IPS-NIHi7 (cell line): Measurements from ENCODE around the gene ITPR3.

Experiments
- DNase-seq: peaks from one replicate; pipeline ENCODE4 v3.0.0; 2012; ENCODE audit warnings: mixed read lengths; ENCODE audit errors: extremely low spot score

Gene ITPR3

GRCh38 chr6:33638556-33638955 is 17.4 kb downstream of the ITPR3 start:
- no peak for DNase-seq

DNA sequence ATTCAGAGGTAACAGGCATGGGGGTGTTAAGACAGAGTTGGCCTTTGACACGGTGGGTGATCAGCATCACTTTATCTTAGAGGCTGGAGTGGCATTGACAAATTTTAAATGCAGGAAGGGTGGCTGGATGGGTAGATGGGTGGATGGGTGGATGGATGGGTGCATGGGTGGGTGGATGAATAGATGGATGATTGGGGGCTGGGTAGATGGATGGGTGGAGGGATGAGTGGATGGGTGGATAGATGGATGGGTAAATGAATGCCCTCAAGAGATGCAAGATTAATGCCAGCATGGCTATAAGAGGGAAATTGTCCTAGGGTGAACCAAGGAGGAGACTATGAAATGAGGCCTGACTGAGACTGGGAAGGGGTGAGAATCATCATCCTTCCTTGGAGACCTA is 18.4 kb downstream of the ITPR3 start:
- DNase-seq = no peak

DNA sequence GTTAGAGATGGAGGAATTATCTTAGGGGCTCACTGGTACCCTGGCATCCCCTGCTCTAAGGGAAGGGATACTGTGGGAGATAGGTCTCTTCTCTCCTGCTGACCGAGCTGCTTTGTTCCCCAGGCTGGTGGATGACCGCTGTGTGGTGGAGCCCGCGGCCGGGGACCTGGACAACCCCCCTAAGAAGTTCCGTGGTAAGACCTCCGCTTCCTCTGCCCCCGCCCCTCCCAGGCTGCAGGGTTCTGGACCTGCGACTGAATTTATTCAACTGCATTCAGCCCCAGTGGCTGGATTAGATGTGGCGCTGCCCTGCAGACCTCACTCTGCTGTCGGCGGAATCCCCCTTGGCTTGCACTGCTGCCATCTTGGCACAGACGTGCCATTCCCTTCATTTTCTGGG is 19.2 kb downstream of the ITPR3 start:
- no peak for DNase-seq

- no peak for DNase-seq
Observed at GRCh38 chr6:33641144-33641543, 20.0 kb downstream of the ITPR3 start.

- DNase-seq = no peak
Observed at GRCh38 chr6:33641602-33642001, 20.5 kb downstream of the ITPR3 start.

DNA sequence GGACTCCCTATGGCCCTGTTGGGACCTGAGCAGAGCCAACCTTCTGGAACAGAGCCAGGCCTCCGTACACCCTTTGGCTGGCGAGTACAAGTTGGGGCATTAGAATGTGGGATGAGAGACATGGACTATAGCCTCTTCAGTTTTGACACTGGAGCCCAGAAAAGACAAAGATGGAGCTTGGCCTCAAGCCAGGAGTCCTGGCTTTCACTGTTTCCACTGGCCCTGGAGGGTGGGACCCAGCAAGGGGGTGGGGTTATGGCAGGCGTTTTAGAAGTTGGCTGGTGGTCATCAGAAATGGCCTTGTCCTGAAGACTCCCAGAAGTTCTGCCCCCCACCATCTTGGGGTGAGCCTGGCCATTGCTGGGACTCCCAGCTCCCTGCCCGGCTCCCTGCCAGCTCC is 21.8 kb downstream of the ITPR3 start:
- no peak for DNase-seq

GRCh38 chr6:33651403-33651802 is 30.3 kb downstream of the ITPR3 start:
- no peak for DNase-seq

GRCh38 chr6:33652002-33652401 is 30.9 kb downstream of the ITPR3 start:
- no peak for DNase-seq

GRCh38 chr6:33654831-33655554 is 33.9 kb downstream of the ITPR3 start:
- DNase-seq = no peak

- DNase-seq = peak; percentile 38
Observed at GRCh38 chr6:33656844-33657243, 35.7 kb downstream of the ITPR3 start.

GRCh38 chr6:33658982-33659689 is 38.0 kb downstream of the ITPR3 start:
- no peak for DNase-seq

DNA sequence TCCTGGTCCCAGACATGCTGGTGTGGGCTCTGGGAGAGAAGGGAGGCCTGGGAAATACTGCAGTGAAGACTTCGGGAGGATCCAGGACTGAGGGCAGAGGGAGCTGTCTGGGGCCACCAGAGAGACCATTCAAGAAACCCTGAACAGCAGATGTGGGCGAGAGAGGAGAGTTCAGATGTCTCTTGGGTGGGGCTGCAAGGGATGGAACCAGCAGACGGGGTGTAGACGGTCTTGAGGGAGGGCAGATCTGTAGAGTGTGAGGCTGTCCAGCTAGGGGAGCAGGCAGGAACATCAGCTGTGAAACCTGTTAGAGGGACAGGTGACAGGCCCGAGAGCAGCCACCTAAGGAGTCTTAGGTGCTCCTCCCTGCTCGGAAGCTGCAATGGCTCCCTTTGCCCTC is 38.9 kb downstream of the ITPR3 start:
- no peak for DNase-seq

DNA sequence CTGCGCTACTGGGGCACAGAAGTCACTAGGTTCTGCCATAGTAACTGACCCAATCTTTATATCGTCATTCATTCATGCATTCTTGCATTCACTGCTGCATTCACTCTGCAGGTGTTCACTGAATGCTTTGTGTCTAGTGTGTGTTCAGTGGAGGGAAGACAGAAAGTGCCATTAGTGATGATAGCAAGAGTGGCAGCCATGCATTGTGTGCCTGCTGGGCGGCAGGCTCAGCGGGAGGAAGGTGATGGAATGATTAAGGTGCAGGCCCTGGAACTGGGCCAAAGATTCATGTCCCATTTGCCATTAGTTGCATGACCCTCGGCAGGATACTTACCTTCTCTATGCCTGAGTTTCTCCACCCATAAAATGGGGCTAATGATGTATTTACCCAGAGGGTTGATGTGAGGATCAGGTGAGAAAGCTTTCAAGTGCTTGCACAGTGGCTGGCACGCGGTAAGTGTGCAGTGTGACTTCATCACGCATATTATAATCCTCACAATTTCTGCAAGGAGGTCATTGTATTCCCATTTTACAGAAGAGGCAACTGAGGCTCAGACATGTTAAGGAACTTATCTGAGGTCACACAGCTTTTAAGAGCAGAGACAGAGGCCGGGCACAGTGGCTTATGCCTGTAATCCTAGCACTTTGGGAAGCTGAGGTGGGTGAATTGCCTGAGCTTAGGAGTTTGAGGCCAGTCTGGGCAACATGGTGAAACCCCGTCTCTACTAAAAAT is 40.1 kb downstream of the ITPR3 start:
- no peak for DNase-seq

GRCh38 chr6:33662318-33662717 is 41.2 kb downstream of the ITPR3 start:
- no peak for DNase-seq

DNA sequence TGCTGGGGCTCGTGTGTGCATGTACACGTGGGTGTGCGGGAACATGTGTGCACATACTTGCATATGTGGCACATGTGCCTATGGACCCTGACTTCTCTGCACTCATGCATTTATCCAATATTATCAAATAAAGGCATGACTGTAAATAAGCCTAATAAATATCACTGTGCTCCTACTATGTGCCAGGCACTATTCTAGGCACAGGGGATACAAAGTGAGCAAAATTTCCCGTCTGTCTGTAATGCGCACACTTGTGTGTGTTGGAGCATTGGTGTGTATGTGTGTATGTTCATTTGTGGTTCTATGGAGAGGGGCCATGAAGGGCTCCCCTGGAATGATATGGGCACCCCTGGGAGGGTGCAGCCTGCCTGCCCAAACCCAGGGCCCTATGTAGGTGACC is 41.9 kb downstream of the ITPR3 start:
- no peak for DNase-seq

DNA sequence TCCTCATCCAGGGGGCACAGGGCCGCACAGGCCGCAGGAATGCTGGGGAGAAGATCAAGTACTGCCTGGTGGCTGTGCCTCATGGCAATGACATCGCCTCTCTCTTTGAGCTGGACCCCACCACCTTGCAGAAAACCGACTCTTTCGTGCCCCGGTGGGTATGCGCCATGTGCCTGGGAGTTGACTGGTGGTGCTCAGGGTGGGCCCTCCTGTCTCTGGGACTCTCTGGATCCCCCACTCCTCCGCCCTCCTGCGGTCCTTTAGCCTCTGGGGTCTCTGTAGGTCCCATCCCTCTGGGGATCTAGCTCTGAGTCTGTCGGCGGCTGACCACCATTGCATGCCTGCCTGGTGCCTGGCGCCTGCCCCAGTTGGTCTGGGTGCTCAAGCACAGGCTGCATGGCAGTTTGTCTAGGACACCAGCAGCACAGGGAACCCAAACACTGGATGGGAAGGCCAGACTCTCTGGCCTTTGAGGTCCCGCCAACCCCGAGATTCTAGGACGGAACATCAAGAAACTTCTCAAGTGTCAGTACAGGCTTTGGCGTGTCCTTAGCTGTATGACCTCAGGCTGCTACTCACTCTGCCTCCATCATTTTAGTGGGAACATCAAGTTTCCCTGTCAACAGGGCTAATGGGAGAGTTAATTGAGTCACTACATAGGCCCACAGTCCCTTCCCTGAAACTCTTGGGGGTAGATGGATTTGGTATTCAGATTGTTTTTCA is 42.8 kb downstream of the ITPR3 start:
- no peak for DNase-seq

GRCh38 chr6:33664506-33665057 is 43.5 kb downstream of the ITPR3 start:
- no peak for DNase-seq

DNA sequence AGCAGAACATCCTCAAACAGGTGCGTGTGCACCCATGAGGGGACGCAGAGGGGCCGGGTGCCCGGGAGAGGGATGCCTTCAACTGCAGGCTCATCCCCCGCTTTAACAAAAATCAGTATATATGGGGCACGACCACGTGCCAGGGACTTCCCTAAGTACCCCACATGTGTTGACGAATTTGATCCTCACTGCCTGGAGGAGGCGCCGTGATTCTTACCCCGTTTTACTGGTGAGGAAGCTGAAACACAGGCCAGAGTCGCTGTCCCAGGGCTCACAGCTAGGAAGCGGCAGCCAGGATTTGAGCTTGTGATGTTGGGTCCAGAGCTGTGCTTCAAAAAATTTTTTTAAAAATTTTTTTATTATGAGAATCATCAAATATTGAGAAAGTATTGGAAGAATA is 44.8 kb downstream of the ITPR3 start:
- peak; percentile 46 for DNase-seq

DNA sequence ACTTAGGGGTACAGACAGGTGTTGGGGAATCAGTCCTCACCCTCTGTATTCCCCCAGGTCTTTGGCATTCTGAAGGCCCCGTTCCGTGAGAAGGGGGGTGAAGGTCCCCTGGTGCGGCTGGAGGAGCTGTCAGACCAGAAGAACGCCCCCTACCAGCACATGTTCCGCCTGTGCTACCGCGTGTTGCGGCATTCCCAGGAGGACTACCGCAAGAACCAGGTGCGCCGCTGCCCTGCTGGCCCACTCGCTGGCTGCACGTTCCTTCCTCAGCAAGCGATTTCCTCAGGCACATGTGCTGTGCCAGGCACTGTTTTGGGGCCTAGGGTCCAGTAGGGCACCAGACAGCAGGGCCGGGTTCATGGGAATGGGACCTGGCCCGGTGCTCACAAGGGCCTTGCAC is 46.0 kb downstream of the ITPR3 start:
- DNase-seq = no peak

DNA sequence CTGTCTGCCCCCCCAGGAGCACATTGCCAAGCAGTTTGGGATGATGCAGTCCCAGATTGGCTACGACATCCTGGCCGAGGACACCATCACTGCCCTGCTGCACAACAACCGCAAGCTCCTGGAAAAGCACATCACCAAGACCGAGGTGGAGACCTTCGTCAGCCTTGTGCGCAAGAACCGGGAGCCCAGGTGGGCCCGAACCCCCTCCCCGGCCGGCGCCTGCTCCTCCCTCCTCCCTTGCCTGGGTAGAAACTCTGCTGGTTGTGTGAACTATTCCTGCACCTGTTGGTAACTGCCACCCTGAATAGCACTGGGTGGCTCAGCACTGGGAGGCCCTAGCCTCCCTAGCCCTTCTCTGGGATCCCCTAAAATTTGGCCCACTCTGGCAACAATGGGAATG is 46.7 kb downstream of the ITPR3 start:
- DNase-seq = no peak

DNA sequence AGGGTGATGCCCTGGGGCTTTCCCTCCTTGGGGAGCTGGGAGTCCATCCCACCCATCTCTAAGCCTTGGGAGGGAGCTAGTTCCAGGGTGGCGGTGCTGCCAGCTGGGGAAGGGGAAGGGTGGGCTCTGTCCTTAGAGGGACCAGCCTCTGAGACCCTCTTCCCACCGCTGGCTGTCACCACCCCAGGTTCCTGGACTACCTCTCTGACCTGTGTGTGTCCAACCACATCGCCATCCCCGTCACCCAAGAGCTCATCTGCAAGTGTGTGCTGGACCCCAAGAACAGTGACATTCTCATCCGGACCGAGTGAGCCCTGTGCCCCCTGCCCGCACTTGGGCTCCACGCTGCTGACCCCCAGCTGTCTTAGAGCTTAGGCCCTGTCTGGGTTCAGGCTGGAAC is 47.2 kb downstream of the ITPR3 start:
- DNase-seq = no peak

- peak; percentile 70 for DNase-seq
Observed at GRCh38 chr6:33668914-33669313, 47.8 kb downstream of the ITPR3 start.
